ENCODE data around the gene SLC51A. TPM values are rescaled to one million over a fixed set of nuclear protein-coding genes. Genes with fewer than 3 reads are reported as not detected.
A peak's percentile ranks its signal among the peaks of the same experiment; 100 is the strongest.
"Not testable (repeated sequence)": the region's sequence is repeated elsewhere in the genome, so short reads cannot be mapped to it uniquely, and the experiment has no call there.

The SLC51A gene
- not detected in 2 replicates for total RNA-seq

GRCh38 chr3:196216089-196216564 lies at the start of gene SLC51A:
Gene SLC51A, plus strand, starts transcription at chr3:196216534. Its CDS starts 179 bp downstream, at chr3:196216713.
- DNase-seq (ENCODE audit: low read depth), result no peak

GRCh38 chr3:196166741-196167140 lies 49.6 kb upstream of the SLC51A start:
- no peak for DNase-seq (ENCODE audit: low read depth)

GRCh38 chr3:196168808-196169391 lies 47.4 kb upstream of the SLC51A start:
- DNase-seq (ENCODE audit: low read depth), result no peak

GRCh38 chr3:196169836-196170240 lies 46.5 kb upstream of the SLC51A start:
- DNase-seq (ENCODE audit: low read depth), result no peak

- DNase-seq (ENCODE audit: low read depth), result not testable (repeated sequence)
Observed at GRCh38 chr3:196170296-196170695, 46.0 kb upstream of the SLC51A start.

- no peak for DNase-seq (ENCODE audit: low read depth)
Observed at GRCh38 chr3:196174652-196175051, 41.7 kb upstream of the SLC51A start.

DNA sequence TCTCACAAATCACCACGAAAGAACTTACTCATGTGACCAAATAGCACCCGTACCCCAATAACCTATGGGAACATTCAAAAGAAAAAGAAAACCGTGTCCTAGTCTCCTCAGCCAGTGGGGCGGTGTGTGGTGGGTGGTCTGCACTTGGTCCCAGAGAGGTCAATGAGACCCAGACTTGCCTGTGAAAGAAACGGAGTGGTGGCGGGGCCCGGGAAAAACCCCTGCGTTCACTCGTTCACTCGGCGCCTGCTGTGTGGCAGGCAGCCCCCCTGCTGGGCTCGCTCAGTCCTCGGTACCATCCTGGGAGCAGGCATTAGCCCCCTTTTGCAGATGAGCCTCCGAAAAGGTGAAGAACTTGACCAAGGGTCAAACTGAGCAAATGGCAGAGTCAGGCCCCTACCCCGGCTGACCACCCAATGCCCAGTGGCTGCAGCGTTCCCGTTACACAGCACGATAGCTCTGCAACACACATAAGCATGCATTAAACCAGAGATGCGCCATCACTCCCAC lies 41.2 kb upstream of the SLC51A start:
- no peak for DNase-seq (ENCODE audit: low read depth)

- DNase-seq (ENCODE audit: low read depth), result no peak
Observed at GRCh38 chr3:196175722-196176121, 40.6 kb upstream of the SLC51A start.

DNA sequence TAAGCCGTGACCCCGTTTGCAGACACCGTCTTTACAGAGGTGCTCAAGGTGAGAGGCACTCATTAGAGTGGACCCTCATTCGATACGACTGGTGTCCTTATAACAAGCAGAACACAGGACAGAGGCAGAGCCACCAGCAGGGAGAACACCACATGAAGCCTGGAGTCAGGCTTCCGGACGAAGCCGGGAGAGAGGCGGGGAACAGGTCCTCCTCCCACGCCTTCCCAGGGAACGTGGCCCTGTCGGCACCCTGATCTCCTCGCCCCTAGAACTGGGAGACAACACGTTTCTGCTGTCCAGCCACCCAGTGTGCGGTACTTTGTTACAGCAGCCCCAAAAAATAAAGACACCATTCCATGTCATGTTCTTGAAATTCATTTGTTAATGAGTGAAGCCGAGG lies 38.8 kb upstream of the SLC51A start:
- DNase-seq (ENCODE audit: low read depth), result no peak

- DNase-seq (ENCODE audit: low read depth), result no peak
Observed at GRCh38 chr3:196177967-196178366, 38.4 kb upstream of the SLC51A start.

DNA sequence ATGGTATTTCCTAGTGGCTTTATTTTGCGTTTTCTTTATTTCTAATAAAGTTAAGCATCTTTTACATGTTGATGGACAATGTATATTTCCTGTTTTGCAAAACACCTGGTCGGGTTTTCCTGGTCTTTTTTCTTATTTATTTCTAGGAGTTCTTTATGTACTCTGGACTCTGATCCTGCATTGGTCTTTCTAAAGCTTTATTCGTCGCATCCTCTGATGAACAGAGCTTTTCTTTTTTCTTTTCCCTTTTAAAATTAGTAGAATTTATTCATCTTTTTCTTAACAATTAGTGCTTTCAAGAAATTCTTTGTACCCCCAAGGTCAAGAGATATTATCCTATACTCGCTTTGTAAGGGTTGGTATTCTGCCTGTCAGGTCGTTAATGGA lies 37.3 kb upstream of the SLC51A start:
- DNase-seq (ENCODE audit: low read depth), result no peak

- peak; percentile 52 for DNase-seq (ENCODE audit: low read depth)
Observed at GRCh38 chr3:196179380-196180308, 36.7 kb upstream of the SLC51A start.

DNA sequence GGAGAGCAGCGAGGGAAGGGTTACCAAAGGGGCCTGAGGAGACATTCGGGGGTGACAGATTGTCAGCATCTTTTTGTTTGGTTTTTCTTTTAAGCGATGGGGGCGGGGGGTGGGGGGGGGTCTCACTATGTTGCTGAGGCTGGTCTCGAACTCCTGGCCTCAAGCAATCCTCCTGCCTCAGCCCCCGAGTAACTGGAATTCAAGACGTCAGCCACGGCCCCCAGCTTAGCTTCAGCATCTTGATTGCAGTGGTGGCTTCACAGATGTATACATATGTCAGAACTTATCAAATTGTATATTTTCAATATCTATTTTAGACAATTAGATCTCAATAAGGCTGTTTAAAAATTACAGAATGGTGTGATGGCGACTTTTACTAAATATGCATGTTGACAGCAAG lies 36.0 kb upstream of the SLC51A start:
- no peak for DNase-seq (ENCODE audit: low read depth)

- DNase-seq (ENCODE audit: low read depth), result no peak
Observed at GRCh38 chr3:196181127-196181546, 35.2 kb upstream of the SLC51A start.

- not testable (repeated sequence) for DNase-seq (ENCODE audit: low read depth)
Observed at GRCh38 chr3:196184169-196184432, 32.2 kb upstream of the SLC51A start.

GRCh38 chr3:196184881-196185280 lies 31.5 kb upstream of the SLC51A start:
- DNase-seq (ENCODE audit: low read depth), result no peak

DNA sequence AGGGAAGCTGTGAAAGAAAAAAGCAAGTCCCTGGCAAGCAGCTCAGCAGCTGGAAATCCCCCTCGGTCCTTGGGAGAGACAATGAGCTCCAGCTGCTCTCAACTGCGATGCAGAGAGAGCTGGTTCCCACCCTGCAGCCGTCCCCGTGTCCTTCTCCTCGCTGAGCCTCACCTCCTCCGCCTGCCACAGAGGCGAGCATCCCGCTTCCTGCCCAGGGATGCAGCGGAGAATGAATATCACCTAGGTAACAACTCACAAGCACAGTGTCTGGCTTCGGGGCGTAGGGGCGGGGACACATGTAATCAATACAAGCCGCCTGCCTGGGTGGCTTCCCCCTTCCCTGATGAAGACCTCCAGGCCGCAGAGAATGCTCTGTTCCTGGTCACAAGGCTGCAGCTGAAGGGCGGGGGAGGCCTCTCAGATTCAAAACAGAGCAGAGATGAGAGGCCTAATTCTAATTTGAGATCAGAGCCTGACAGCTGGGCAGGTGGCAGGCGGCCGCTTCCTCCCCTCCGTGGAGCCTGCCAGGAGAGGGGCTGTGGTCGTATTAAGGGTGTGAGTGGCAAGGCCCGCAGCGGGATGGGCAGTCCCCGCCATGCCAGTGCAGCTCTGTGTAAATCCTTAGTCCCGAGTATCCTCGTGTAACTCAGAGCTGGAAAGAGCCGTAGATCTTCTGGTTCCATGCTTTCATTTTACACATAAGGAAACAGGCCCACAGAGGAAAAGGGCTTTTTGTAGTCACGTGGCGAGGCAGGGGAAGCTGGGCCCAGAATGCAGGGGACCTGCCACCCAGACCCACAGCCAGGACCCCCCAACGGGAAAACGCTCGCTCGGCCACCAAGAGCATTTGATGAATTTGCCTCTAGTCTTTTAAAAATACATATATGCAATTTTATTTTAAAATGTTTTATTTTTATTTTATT lies 29.4 kb upstream of the SLC51A start:
- no peak for DNase-seq (ENCODE audit: low read depth)

DNA sequence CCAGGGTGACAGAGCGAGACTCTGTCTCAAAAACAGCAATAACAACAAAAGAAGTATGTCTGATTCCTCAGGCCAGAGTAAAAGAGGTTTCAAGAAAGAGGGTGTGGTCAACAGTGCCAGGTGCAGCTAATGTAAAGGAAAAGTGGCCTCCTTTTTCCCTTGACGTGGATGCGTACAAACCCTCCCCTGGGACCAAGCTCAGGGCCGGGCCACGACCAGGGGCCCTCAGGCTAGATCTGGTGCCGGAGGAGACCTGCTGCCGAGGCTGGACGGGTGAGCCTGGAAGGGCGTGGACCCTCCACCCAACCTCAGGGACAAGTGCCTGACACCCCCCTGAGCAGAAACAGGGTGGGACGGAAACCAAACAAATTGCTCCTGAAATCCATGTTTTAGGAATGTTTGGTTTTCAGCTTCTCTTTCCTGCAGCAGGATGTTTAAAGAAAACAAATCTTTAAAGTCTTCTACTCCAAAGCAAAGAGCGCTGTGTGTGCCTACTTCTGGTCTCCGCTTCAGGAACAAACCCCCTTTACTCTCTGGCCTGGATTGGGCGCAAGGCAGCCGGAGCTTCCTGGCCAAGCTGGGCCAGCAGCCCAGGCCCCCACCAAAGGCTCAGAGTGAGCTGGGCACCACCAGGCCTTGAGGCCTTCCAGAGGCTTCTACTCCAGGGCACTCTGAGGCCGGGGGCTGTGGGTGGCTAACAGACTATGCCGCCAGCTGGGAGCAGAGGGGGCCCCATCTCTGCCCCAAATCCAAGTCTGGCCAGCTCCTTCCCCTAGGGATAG lies 26.6 kb upstream of the SLC51A start:
- DNase-seq (ENCODE audit: low read depth), result no peak

- DNase-seq (ENCODE audit: low read depth), result no peak
Observed at GRCh38 chr3:196192036-196192523, 24.3 kb upstream of the SLC51A start.

DNA sequence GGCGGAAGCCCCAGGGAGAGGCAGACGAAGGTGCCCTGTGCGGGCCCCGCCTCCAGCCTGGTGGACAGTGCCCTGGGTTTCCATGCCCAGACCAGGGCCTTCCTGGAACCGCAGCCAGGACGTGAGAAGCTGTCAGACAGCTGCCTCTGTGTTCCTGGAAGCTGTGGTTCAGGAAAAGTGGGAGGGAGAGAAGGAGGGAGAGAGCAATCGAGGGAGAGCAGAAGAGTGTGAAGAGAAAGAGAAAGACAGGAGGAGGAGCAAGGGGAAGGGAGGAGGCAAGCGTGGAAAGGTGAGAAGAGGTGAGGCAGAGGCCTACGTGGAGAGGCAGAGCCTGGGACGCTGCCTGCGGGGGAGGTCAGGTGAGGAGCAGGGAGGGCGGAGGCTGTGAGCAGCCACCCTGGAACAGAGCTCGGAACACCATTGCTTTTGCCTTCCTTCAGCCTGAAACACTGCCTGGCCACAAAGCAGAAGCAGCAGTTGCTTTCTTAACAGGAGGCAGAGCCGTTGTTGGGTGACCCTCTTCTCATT lies 23.7 kb upstream of the SLC51A start:
- no peak for DNase-seq (ENCODE audit: low read depth)

Measured in renal cortical epithelial cell (primary cell).